ENCODE results near the gene AUH. TPM values are rescaled to one million over a fixed set of nuclear protein-coding genes. Genes with fewer than 3 reads are reported as not detected.

Gene AUH
- total RNA-seq, 1 experiment from 2014 or later = 21.7 TPM

DNA sequence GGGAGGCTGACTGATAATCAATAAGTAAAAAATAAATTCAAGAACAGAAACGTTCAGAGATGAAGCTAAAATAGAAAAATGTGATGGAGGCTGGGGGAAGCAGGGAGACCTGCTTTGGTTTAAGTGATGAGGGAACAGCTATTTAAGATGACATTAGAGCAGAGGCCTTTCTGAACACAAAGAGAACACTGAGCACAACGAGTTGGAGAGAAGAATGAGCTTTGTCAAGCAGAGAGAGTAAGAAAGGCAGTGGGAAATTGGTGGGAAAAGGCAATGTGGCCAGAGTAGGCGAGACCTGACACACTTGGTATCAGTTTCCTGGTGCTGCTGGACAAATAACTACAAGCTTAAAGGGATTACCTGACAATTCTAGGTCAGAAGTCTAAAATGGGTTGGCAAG lies 20.0 kb downstream of the AUH start:
- DNase-seq = no peak
- no peak overlapping the region for H2BK5ac ChIP-seq (ENCODE audit: insufficient read length, low read length)
- H3K4me2 ChIP-seq (ENCODE audit: insufficient read depth, insufficient read length, low read length) = no peak overlapping the region
- H3T11ph ChIP-seq (ENCODE audit: low read length) = no peak overlapping the region
- Mint-ChIP-seq H3K9me3 (peaks cover 2 to 6% of the 10 kb centered on the region in 2 experiments; a peak in 2 of 5 replicates), H3K4me1 (peaks cover 30 to 34% of the 10 kb centered on the region in 2 experiments), H3K36me3 (ENCODE audit: insufficient read depth in 1 of 3, low read depth in 3 of 3) (peaks cover 42 to 49% (median 45%) of the 10 kb centered on the region in 3 experiments; a peak in 6 of 7 replicates), H3K4me3 (no peak overlapping the region), H3K27me3 (ENCODE audit: low read depth) (no peaks in the 10 kb centered on the region), H3K27ac (no peak overlapping the region)
- TF ChIP-seq, protein P1, sequence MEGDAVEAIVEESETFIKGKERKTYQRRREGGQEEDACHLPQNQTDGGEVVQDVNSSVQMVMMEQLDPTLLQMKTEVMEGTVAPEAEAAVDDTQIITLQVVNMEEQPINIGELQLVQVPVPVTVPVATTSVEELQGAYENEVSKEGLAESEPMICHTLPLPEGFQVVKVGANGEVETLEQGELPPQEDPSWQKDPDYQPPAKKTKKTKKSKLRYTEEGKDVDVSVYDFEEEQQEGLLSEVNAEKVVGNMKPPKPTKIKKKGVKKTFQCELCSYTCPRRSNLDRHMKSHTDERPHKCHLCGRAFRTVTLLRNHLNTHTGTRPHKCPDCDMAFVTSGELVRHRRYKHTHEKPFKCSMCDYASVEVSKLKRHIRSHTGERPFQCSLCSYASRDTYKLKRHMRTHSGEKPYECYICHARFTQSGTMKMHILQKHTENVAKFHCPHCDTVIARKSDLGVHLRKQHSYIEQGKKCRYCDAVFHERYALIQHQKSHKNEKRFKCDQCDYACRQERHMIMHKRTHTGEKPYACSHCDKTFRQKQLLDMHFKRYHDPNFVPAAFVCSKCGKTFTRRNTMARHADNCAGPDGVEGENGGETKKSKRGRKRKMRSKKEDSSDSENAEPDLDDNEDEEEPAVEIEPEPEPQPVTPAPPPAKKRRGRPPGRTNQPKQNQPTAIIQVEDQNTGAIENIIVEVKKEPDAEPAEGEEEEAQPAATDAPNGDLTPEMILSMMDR (conservative IDR thresholded peaks at IDR 0.05) = no peak
- H4K20me1 ChIP-seq (ENCODE audit: control insufficient read depth, insufficient read depth, insufficient read length) = no peaks in the 10 kb centered on the region
- no peak overlapping the region for H2BK20ac ChIP-seq (ENCODE audit: low read depth, low read length, poor library complexity, severe bottlenecking)
- no peak overlapping the region for H2BK120ac ChIP-seq (ENCODE audit: low read depth, low read length, poor library complexity, severe bottlenecking)
- H4K8ac ChIP-seq (replicated peaks; ENCODE audit: insufficient read length, low read depth, low read length) = no peak overlapping the region
- H3K9ac ChIP-seq (ENCODE audit: extremely low read depth, insufficient read length, low read length) = no peak overlapping the region
- H4K91ac ChIP-seq (ENCODE audit: insufficient read length, low read depth, low read length) = no peak overlapping the region
- peaks cover 5% of the 10 kb centered on the region for H3K4me1 ChIP-seq (ENCODE audit: insufficient read depth, low read length)
- H3K79me1 ChIP-seq (ENCODE audit: insufficient read depth, low read depth, low read length, poor library complexity, severe bottlenecking) = peaks cover 3% of the 10 kb centered on the region
- no peak overlapping the region for H2BK12ac ChIP-seq (ENCODE audit: insufficient read length, low read depth, low read length)
- no peak overlapping the region for H3K4ac ChIP-seq (ENCODE audit: low read depth, low read length)
- H3K27ac ChIP-seq (ENCODE audit: insufficient read length, low read depth, low read length) = no peak overlapping the region
- H3K14ac ChIP-seq (ENCODE audit: insufficient read depth, low read length) = no peak overlapping the region
- H3K27me3 ChIP-seq (ENCODE audit: insufficient read depth, low read length) = no peaks in the 10 kb centered on the region
- no peak overlapping the region for H3K56ac ChIP-seq (ENCODE audit: insufficient read length, low read depth, low read length)
- WGBS (ENCODE audit: extremely low coverage, insufficient read length, low lambda C conversion rate) = no CpG with 5 or more reads among the region's 3 CpGs
- no peaks in the 10 kb centered on the region for H3K9me3 ChIP-seq (ENCODE audit: control insufficient read depth, low read depth, low read length)
- no peak overlapping the region for H2AK5ac ChIP-seq (ENCODE audit: insufficient read length, low read length)
- no peak overlapping the region for H3K18ac ChIP-seq (ENCODE audit: insufficient read length, low read depth, low read length)
- 0 out of 2 replicates have a peak, but pooled peaks cover 2% of the 10 kb centered on the region for H3K79me2 ChIP-seq (ENCODE audit: insufficient read depth, low read length)
- H4K5ac ChIP-seq (ENCODE audit: insufficient read length, low read depth, low read length) = no peak overlapping the region
- no peak overlapping the region for H3K23ac ChIP-seq (ENCODE audit: insufficient read length, low read depth, low read length)
- no peaks in the 10 kb centered on the region for H3K23me2 ChIP-seq (ENCODE audit: insufficient read length, low read depth, low read length, poor library complexity, severe bottlenecking)
- no peak overlapping the region for H2AFZ ChIP-seq (ENCODE audit: low read length)
- H2BK15ac ChIP-seq (ENCODE audit: low read depth, low read length) = no peak overlapping the region
